Measurements from ENCODE around the gene DGAT2. TPM values are rescaled to one million over a fixed set of nuclear protein-coding genes. Genes with fewer than 3 reads are reported as not detected.
"Not testable (repeated sequence)": the region's sequence is repeated elsewhere in the genome, so short reads cannot be mapped to it uniquely, and the experiment has no call there.

DGAT2 gene
- total RNA-seq, 1 donor from 2014 or later = 1.4 TPM

DNA sequence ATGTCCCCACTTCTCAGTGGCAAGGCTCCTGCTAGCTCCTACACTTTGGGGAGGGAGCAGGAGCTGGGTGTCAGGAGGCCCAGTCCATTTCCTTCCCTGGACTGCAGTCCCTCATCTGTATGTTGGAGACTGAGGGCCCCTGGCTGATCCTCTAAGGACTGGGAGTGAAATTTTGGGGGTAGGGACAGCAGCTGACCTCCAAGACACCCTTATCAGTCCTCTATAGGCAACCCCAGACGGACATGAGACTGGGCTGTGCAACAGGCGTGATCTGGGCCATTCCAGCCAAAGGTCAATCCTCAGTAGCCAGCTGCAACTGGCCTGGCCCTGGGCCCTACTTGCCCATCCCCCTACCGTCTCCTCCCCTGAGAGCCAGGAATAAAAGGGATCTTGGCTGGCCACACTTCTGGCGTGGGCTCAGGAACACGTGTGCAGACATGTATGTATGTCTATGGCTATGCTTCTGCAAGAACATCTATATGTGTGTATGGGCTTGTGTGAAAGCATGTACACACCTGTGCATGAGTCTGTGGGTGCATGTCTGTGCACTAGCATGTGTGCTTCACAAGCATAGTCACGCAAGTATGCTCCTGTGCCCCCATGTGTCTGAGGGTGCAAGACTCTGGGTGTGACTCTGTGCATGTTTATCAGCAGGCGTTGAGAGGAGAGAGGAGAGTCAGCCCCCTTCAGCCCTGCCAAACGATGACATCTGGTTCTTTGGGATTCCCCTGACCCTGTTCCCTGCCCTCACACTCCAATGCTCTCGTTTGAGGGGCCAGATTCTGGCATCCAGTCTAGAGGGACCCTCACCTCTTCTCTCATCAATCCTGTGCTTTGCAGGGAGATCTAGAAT is 24.6 kb upstream of the DGAT2 start:
- H3K9me3 Mint-ChIP-seq (ENCODE audit: low read depth) = peaks cover 3% of the 10 kb centered on the region
- H3K27me3 Mint-ChIP-seq = peaks cover 3% of the 10 kb centered on the region
- TF ChIP-seq CTCF (IDR thresholded peaks at IDR 0.05; ENCODE audit: unreplicated experiment) = no peak
- H3K4me3 Mint-ChIP-seq (ENCODE audit: low read depth) = no peak overlapping the region
- no peaks in the 10 kb centered on the region for H3K36me3 Mint-ChIP-seq (ENCODE audit: insufficient read depth)
- no peak overlapping the region for H3K27ac Mint-ChIP-seq
- peaks cover 4% of the 10 kb centered on the region for H3K4me1 Mint-ChIP-seq (ENCODE audit: low read depth)
- no peak for DNase-seq (ENCODE audit: low spot score, unreplicated experiment)

DNA sequence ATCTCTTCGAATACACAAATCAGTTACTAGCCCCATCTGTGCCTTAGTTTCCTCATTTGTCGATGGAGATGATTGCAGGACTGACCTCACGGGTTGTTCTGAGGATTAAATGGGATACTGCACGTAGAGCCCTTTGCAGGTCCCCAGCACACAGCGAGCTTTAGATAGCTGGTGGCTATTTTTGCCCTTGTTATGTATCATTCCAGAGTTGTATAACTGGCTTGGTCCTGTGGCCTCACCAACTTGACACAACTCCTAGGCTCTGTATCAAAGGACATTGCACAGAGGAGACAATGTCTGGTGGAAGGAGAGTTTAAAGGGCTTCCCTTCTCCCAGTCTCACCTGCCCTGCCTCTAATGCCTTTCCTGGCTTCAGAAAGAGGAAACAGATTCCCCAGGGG is 22.8 kb upstream of the DGAT2 start:
- Mint-ChIP-seq H3K27me3 (peaks cover 3% of the 10 kb centered on the region), H3K27ac (no peak overlapping the region), H3K36me3 (ENCODE audit: insufficient read depth) (no peaks in the 10 kb centered on the region), H3K4me3 (ENCODE audit: low read depth) (no peak overlapping the region), H3K9me3 (ENCODE audit: low read depth) (peaks cover 3% of the 10 kb centered on the region), H3K4me1 (ENCODE audit: low read depth) (peaks cover 4% of the 10 kb centered on the region)
- no peak for TF ChIP-seq CTCF (IDR thresholded peaks at IDR 0.05; ENCODE audit: unreplicated experiment)
- no peak for DNase-seq (ENCODE audit: low spot score, unreplicated experiment)

DNA sequence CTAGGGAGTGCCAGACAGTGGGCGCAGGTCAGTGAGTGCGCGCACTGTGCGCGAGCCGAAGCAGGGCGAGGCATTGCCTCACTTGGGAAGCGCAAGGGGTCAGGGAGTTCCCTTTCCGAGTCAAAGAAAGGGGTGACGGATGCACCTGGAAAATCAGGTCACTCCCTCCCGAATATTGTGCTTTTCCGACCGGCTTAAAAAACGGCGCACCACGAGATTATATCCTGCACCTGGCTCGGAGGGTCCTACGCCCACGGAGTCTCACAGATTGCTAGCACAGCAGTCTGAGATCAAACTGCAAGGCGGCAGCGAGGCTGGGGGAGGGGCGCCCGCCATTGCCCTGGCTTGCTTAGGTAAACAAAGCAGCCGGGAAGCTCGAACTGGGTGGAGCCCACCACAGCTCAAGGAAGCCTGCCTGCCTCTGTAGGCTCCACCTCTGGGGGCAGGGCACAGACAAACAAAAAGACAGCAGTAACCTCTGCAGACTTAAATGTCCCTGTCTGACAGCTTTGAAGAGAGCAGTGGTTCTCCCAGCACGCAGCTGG is 19.8 kb upstream of the DGAT2 start:
- not testable (repeated sequence) for H3K27me3 Mint-ChIP-seq; H3K27ac Mint-ChIP-seq; H3K36me3 Mint-ChIP-seq (ENCODE audit: insufficient read depth); DNase-seq (ENCODE audit: low spot score, unreplicated experiment); H3K4me3 Mint-ChIP-seq (ENCODE audit: low read depth); H3K4me1 Mint-ChIP-seq (ENCODE audit: low read depth); H3K9me3 Mint-ChIP-seq (ENCODE audit: low read depth)

- DNase-seq (ENCODE audit: low spot score, unreplicated experiment); H3K27me3 Mint-ChIP-seq; H3K9me3 Mint-ChIP-seq (ENCODE audit: low read depth); H3K27ac Mint-ChIP-seq; H3K4me1 Mint-ChIP-seq (ENCODE audit: low read depth); H3K4me3 Mint-ChIP-seq (ENCODE audit: low read depth); H3K36me3 Mint-ChIP-seq (ENCODE audit: insufficient read depth): not testable (repeated sequence)
Observed at GRCh38 chr11:75754933-75755332, 13.6 kb upstream of the DGAT2 start.

DNA sequence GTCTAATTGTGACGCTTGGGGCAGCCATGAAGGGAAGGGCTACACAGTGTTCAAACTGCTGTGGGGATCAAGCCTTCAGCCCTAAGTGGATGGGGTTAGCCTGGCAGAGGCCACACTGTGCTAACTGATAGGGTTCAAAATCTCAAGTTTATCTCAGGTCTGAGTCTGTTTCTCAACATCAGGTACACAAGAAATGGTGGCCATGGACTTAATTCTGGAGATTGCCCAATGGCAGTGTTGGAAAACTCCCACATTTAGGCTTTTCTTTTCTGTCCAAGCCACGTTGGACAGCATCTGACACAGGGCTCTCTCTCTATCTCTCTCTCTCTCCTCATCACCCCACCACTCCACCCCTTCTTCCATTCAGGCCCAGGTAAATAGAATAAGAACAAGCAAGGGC is 10.9 kb upstream of the DGAT2 start:
- TF ChIP-seq CTCF (IDR thresholded peaks at IDR 0.05; ENCODE audit: unreplicated experiment) = no peak
- peaks cover 2% of the 10 kb centered on the region for H3K27me3 Mint-ChIP-seq
- H3K9me3 Mint-ChIP-seq (ENCODE audit: low read depth) = peaks cover 3% of the 10 kb centered on the region
- no peak overlapping the region for H3K27ac Mint-ChIP-seq
- H3K4me3 Mint-ChIP-seq (ENCODE audit: low read depth) = no peak overlapping the region
- no peaks in the 10 kb centered on the region for H3K36me3 Mint-ChIP-seq (ENCODE audit: insufficient read depth)
- no peak for DNase-seq (ENCODE audit: low spot score, unreplicated experiment)
- peaks cover 6% of the 10 kb centered on the region for H3K4me1 Mint-ChIP-seq (ENCODE audit: low read depth)

DNA sequence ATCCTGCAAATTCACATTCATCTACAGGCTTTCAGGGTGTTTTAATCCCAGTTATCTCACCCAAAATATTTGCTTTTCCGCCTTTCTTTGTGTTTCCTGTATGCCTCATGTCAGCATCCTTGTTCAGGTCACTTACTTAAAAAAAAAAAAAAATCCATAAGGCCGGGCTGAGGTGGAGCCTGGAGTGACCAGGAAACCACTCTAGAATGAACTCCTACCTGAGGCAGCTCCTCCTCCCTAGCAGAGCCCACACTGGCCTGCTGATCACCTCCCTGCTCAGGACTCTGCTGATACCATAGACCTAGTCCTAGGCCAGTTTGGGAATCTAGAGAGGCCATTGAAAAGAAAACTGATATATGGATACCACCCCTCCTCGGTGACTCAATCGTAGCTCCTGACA is 8.7 kb upstream of the DGAT2 start:
- Mint-ChIP-seq H3K4me3 (ENCODE audit: low read depth) (no peak overlapping the region), H3K4me1 (ENCODE audit: low read depth) (peaks cover 6% of the 10 kb centered on the region), H3K27ac (no peak overlapping the region), H3K36me3 (ENCODE audit: insufficient read depth) (no peaks in the 10 kb centered on the region), H3K27me3 (peaks cover 12% of the 10 kb centered on the region), H3K9me3 (ENCODE audit: low read depth) (peaks cover 3% of the 10 kb centered on the region)
- no peak for DNase-seq (ENCODE audit: low spot score, unreplicated experiment)
- TF ChIP-seq CTCF (IDR thresholded peaks at IDR 0.05; ENCODE audit: unreplicated experiment) = no peak
